ENCODE measurements around the gene HOXC12. TPM values are rescaled to one million over a fixed set of nuclear protein-coding genes. Genes with fewer than 3 reads are reported as not detected.

Gene HOXC12
- total and polyA plus RNA-seq, 2 donors (not counting 1 experiment from before 2014, with no cell fraction given), result not detected

- no peaks in the 10 kb centered on the region for H4K20me1 ChIP-seq (ENCODE audit: control insufficient read depth, insufficient read depth, low read length, poor library complexity, severe bottlenecking)
- H2AFZ ChIP-seq (ENCODE audit: insufficient read depth, low read depth, low read length, poor library complexity, severe bottlenecking), result no peak overlapping the region
- peaks cover 0 to 98% (median 84%) of the 10 kb centered on the region in 4 experiments for H3K27me3 ChIP-seq (replicated peaks in 1 of 4; ENCODE audit: control extremely low read depth in 1 of 4, control insufficient read depth in 3 of 4, insufficient read depth in 4 of 4, low read length in 3 of 4)
- Mint-ChIP-seq H3K4me3 (no peak overlapping the region), H3K27me3 (peaks cover 77% of the 10 kb centered on the region), H3K9me3 (ENCODE audit: insufficient read depth) (no peaks in the 10 kb centered on the region), H3K4me1 (peaks cover 5% of the 10 kb centered on the region), H3K27ac (no peak overlapping the region)
- peaks cover 0 to 51% (median 4%) of the 10 kb centered on the region in 3 donors for H3K9me3 ChIP-seq (ENCODE audit: control extremely low read depth in 1 of 3, control insufficient read depth in 2 of 3, insufficient read depth in 1 of 3, low read length in 2 of 3)
- ChIA-PET CTCF (no interaction called here), POLR2A (no interaction called here)
- peaks cover 5 to 33% of the 10 kb centered on the region in 2 donors for H3K4me1 ChIP-seq (ENCODE audit: control insufficient read depth in 2 of 2, insufficient read depth in 2 of 2, low read length in 2 of 2)
- TF ChIP-seq, protein P1, sequence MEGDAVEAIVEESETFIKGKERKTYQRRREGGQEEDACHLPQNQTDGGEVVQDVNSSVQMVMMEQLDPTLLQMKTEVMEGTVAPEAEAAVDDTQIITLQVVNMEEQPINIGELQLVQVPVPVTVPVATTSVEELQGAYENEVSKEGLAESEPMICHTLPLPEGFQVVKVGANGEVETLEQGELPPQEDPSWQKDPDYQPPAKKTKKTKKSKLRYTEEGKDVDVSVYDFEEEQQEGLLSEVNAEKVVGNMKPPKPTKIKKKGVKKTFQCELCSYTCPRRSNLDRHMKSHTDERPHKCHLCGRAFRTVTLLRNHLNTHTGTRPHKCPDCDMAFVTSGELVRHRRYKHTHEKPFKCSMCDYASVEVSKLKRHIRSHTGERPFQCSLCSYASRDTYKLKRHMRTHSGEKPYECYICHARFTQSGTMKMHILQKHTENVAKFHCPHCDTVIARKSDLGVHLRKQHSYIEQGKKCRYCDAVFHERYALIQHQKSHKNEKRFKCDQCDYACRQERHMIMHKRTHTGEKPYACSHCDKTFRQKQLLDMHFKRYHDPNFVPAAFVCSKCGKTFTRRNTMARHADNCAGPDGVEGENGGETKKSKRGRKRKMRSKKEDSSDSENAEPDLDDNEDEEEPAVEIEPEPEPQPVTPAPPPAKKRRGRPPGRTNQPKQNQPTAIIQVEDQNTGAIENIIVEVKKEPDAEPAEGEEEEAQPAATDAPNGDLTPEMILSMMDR (IDR thresholded peaks at IDR 0.05), result no peak
- no peak for TF ChIP-seq EZH2 (IDR thresholded peaks at IDR 0.05; ENCODE audit: borderline replicate concordance, insufficient read depth, low read depth, low read length, poor library complexity, severe bottlenecking)
- no peaks in the 10 kb centered on the region for H3K36me3 ChIP-seq (replicated peaks in 1 of 2; ENCODE audit: control extremely low read depth in 1 of 2, control insufficient read depth in 1 of 2, extremely low read depth in 1 of 2, insufficient read depth in 2 of 2, low read length in 1 of 2)
- no peaks in the 10 kb centered on the region for H3K79me2 ChIP-seq (ENCODE audit: control insufficient read depth, insufficient read depth, low read length)
- no peak overlapping the region for H3K4me3 ChIP-seq (ENCODE audit: control extremely low read depth in 1 of 5, extremely low read depth in 1 of 5, insufficient read depth in 1 of 5, low read depth in 2 of 5, low read length in 4 of 5)
- no peak for DNase-seq
- ATAC-seq (ENCODE audit: low read depth), result no peak
- no peak overlapping the region for H3K4me2 ChIP-seq (replicated peaks; ENCODE audit: low read depth, low read length, poor library complexity, severe bottlenecking)
- intact Hi-C loops (cut with micrococcal nuclease), result no loop called here
- H3K9ac ChIP-seq (ENCODE audit: low read length), result no peak overlapping the region
- no peak overlapping the region for H3K27ac ChIP-seq (ENCODE audit: low read length in 2 of 2)
Observed at GRCh38 chr12:53947743-53948142, 7.0 kb upstream of the HOXC12 start.

DNA sequence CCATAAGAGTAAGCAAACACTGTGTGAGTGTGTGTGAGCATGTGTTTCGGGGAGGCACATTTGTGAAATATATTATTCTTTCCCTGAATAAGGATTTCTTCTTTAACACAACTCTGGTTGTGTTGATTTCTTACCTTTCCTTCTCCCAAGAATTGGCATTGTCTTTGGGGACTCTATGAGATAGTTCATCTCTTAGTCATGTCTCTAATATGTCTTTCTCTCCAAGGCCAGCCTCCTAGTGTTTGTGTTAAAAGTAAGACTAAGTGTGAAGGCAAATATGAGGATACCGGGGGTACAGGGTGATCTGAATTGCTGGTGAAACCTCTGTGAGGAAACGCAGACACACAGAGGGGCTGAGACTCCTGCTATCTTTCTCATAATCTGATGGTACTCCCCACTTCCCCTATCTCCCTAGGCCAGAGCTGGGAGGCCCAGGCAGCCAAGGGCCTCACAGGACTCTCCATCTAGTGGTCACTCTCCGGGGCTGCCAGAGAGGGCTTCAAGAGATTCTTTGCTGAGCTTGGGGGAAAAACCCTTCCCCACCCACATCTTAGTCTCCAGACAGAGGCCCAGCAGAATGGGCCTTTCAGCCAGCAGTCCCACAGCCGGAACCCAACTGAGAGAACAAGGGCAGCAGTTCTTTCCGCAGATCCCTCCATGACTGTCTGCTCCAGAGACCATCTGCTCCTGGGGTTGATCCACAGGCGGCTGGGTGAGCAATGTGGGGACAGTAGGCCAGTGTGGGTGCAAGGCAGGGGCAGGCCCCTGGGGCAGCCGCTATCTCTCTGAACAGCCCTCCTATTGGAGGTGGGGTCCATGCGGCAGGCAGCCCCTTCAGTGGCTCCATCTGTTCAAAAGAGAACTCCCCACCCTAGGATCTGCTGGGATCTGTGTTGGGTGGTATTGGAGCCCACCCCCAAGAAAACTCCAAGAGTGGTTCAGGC lies 5.8 kb upstream of the HOXC12 start:
- Histone ChIP-seq H4K20me1 (ENCODE audit: control insufficient read depth, insufficient read depth, low read length, poor library complexity, severe bottlenecking) (no peaks in the 10 kb centered on the region), H2AFZ (ENCODE audit: insufficient read depth, low read depth, low read length, poor library complexity, severe bottlenecking) (no peak overlapping the region), H3K27ac (ENCODE audit: low read length in 2 of 2) (no peak overlapping the region), H3K4me1 (ENCODE audit: control insufficient read depth in 2 of 2, insufficient read depth in 2 of 2, low read length in 2 of 2) (peaks cover 5 to 36% of the 10 kb centered on the region in 2 donors), H3K4me3 (ENCODE audit: control extremely low read depth in 1 of 5, extremely low read depth in 1 of 5, insufficient read depth in 1 of 5, low read depth in 2 of 5, low read length in 4 of 5) (no peak overlapping the region), H3K79me2 (ENCODE audit: control insufficient read depth, insufficient read depth, low read length) (no peaks in the 10 kb centered on the region), H3K4me2 (replicated peaks; ENCODE audit: low read depth, low read length, poor library complexity, severe bottlenecking) (no peak overlapping the region), H3K9me3 (ENCODE audit: control extremely low read depth in 1 of 3, control insufficient read depth in 2 of 3, insufficient read depth in 1 of 3, low read length in 2 of 3) (peaks cover 0 to 60% (median 7%) of the 10 kb centered on the region in 3 donors), H3K27me3 (replicated peaks in 1 of 4; ENCODE audit: control extremely low read depth in 1 of 4, control insufficient read depth in 3 of 4, insufficient read depth in 4 of 4, low read length in 3 of 4) (peaks cover 0 to 99% (median 86%) of the 10 kb centered on the region in 4 experiments), H3K36me3 (replicated peaks in 1 of 2; ENCODE audit: control extremely low read depth in 1 of 2, control insufficient read depth in 1 of 2, extremely low read depth in 1 of 2, insufficient read depth in 2 of 2, low read length in 1 of 2) (no peaks in the 10 kb centered on the region), H3K9ac (ENCODE audit: low read length) (no peak overlapping the region)
- ChIA-PET POLR2A (no interaction called here), CTCF (no interaction called here)
- intact Hi-C loops (cut with micrococcal nuclease), result no loop called here
- DNase-seq, result no peak
- no peak for TF ChIP-seq EZH2 (IDR thresholded peaks at IDR 0.05; ENCODE audit: borderline replicate concordance, insufficient read depth, low read depth, low read length, poor library complexity, severe bottlenecking)
- TF ChIP-seq, protein P1 (IDR thresholded peaks at IDR 0.05), result no peak
- Mint-ChIP-seq H3K4me1 (peaks cover 5% of the 10 kb centered on the region), H3K9me3 (ENCODE audit: insufficient read depth) (no peaks in the 10 kb centered on the region), H3K27ac (no peak overlapping the region), H3K4me3 (no peak overlapping the region), H3K27me3 (peaks cover 75% of the 10 kb centered on the region)
- WGBS (ENCODE audit: insufficient coverage), result 29% methylated on average over 4 of the region's 9 CpGs
- ATAC-seq (ENCODE audit: low read depth), result no peak
